ENCODE data around the gene PDE6G.

Gene PDE6G

DNA sequence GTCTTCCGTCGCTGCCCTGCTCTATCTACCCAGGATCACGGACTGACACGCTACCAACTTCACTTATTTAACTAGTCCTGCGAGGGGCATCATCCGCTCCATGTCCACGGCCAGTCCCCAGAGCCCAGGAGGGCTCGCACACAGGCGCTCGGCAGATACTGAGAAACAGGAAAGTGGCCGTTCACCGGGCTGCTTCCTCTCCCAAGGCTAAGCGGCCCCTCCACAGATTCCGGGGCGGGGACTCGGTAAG is 9.7 kb upstream of the PDE6G start:
- Histone ChIP-seq H3K4me2 (ENCODE audit: low read depth, low read length, poor library complexity, severe bottlenecking) (peak overlapping the region; percentile 98), H3K27me3 (ENCODE audit: insufficient read depth, low read length, poor library complexity, severe bottlenecking) (no peaks in the 10 kb centered on the region), H3K9me2 (replicated peaks; ENCODE audit: low read depth, low read length) (no peaks in the 10 kb centered on the region), H3K9me3 (ENCODE audit: insufficient read depth, low read depth, low read length) (no peaks in the 10 kb centered on the region), H2AFZ (ENCODE audit: low read length) (peak overlapping the region; percentile 53), H3K79me2 (ENCODE audit: insufficient read depth, low read length) (peaks cover 62% of the 10 kb centered on the region), H4K20me1 (ENCODE audit: insufficient read depth, low read length, poor library complexity, severe bottlenecking) (peaks cover 18% of the 10 kb centered on the region), H3K36me3 (ENCODE audit: insufficient read depth, low read length) (no peaks in the 10 kb centered on the region; the same call in 1 of the 2 replicates), H3F3A (ENCODE audit: low read depth) (peaks cover 8% of the 10 kb centered on the region), H3K4me3 (ENCODE audit: low read length, poor library complexity, severe bottlenecking) (peak overlapping the region; percentile 98), H3K4me1 (ENCODE audit: insufficient read depth, low read length, poor library complexity, severe bottlenecking) (peaks cover 38% of the 10 kb centered on the region), H3K9ac (ENCODE audit: low read depth, low read length, poor library complexity, severe bottlenecking) (peak overlapping the region; percentile 99)
- no peak for TF ChIP-seq EZH2phosphoT487 (IDR thresholded peaks at IDR 0.05; ENCODE audit: borderline replicate concordance)

GRCh38 chr17:81665205-81666091 is 9.1 kb upstream of the PDE6G start:
- Histone ChIP-seq H3K9me2 (replicated peaks; ENCODE audit: low read depth, low read length) (no peaks in the 10 kb centered on the region), H4K20me1 (ENCODE audit: insufficient read depth, low read length, poor library complexity, severe bottlenecking) (peaks cover 18% of the 10 kb centered on the region), H3K9ac (ENCODE audit: low read depth, low read length, poor library complexity, severe bottlenecking) (peak overlapping the region; percentile 99), H3K36me3 (ENCODE audit: insufficient read depth, low read length) (no peaks in the 10 kb centered on the region), H2AFZ (ENCODE audit: low read length) (peak overlapping the region; percentile 53; the same call in 1 of the 2 replicates), H3K4me1 (ENCODE audit: insufficient read depth, low read length, poor library complexity, severe bottlenecking) (peaks cover 38% of the 10 kb centered on the region), H3K79me2 (ENCODE audit: insufficient read depth, low read length) (peaks cover 61% of the 10 kb centered on the region), H3K4me3 (ENCODE audit: low read length, poor library complexity, severe bottlenecking) (peak overlapping the region; percentile 98), H3K9me3 (ENCODE audit: insufficient read depth, low read depth, low read length) (no peaks in the 10 kb centered on the region), H3K4me2 (ENCODE audit: low read depth, low read length, poor library complexity, severe bottlenecking) (peak overlapping the region; percentile 98), H3F3A (ENCODE audit: low read depth) (peaks cover 8% of the 10 kb centered on the region), H3K27me3 (ENCODE audit: insufficient read depth, low read length, poor library complexity, severe bottlenecking) (no peaks in the 10 kb centered on the region)
- no peak for TF ChIP-seq CTCF (conservative IDR thresholded peaks at IDR 0.05; ENCODE audit: low read length)
- TF ChIP-seq EZH2phosphoT487 (IDR thresholded peaks at IDR 0.05; ENCODE audit: borderline replicate concordance) = no peak

DNA sequence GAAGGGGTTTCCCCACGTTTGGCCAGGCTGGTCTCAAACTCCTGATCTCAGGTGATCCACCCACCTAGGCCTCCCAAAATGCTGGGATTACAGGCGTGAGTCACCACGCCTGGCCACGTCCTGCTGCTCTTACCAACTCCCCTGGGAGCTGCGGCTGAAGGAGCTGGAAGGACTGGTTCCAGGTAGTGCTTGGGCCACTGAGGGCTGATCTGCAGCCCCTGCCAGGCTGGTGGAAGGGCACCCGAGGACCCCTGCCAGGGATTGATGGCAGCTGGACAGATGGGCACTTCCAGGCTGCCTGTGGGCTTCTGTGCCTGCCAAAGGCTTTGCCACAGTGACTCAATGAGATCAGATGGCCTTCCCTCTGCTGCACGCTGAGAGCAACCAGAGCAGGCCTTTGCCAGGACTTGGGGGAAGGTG is 7.7 kb upstream of the PDE6G start:
- Histone ChIP-seq H3K79me2 (ENCODE audit: insufficient read depth, low read length) (peaks cover 47% of the 10 kb centered on the region), H4K20me1 (ENCODE audit: insufficient read depth, low read length, poor library complexity, severe bottlenecking) (peaks cover 10% of the 10 kb centered on the region), H3K9ac (ENCODE audit: low read depth, low read length, poor library complexity, severe bottlenecking) (no peak overlapping the region), H3K27me3 (ENCODE audit: insufficient read depth, low read length, poor library complexity, severe bottlenecking) (no peaks in the 10 kb centered on the region), H3K4me3 (ENCODE audit: low read length, poor library complexity, severe bottlenecking) (no peak overlapping the region), H3K36me3 (ENCODE audit: insufficient read depth, low read length) (no peaks in the 10 kb centered on the region), H3K9me2 (replicated peaks; ENCODE audit: low read depth, low read length) (no peaks in the 10 kb centered on the region), H3K9me3 (ENCODE audit: insufficient read depth, low read depth, low read length) (no peaks in the 10 kb centered on the region), H3K4me1 (ENCODE audit: insufficient read depth, low read length, poor library complexity, severe bottlenecking) (peaks cover 38% of the 10 kb centered on the region), H3K4me2 (ENCODE audit: low read depth, low read length, poor library complexity, severe bottlenecking) (no peak overlapping the region), H2AFZ (ENCODE audit: low read length) (no peak overlapping the region), H3F3A (ENCODE audit: low read depth) (peaks cover 8% of the 10 kb centered on the region)
- TF ChIP-seq EZH2phosphoT487 (IDR thresholded peaks at IDR 0.05; ENCODE audit: borderline replicate concordance) (no peak), CTCF (conservative IDR thresholded peaks at IDR 0.05; ENCODE audit: low read length) (no peak)
